H1 (cell line): ENCODE results near the gene ITGA6. TPM values are rescaled to one million over a fixed set of nuclear protein-coding genes. Genes with fewer than 3 reads are reported as not detected.
"Not testable (repeated sequence)": the region's sequence is repeated elsewhere in the genome, so short reads cannot be mapped to it uniquely, and the experiment has no call there.

Experiments
- CTCF ChIA-PET: fragments of 300-600 bp; sonication (Branson Sonifier 250); formaldehyde crosslinking; loops from one replicate; lab custom pipeline; 2021; ENCODE audit not compliant: partially characterized antibody; lab: Charles Lee
- POLR2A ChIA-PET: fragments of 300-600 bp; sonication (Branson Sonifier 250); formaldehyde crosslinking; loops from one replicate; lab custom pipeline; 2021; ENCODE audit warnings: inconsistent platforms; ENCODE audit not compliant: partially characterized antibody; lab: Charles Lee
- DNase-seq, 2 experiments: peaks; one replicate each; pipeline versions ENCODE4 v3.0.0 to v3.0.0-alpha.2; 2010 to 2022; ENCODE audit warnings: low spot score in 2 of 2, low read depth in 1 of 2, mixed read lengths in 1 of 2
- FAIRE-seq: peaks from 2 replicates; lab custom pipeline; 2011; peaks lifted over from hg19 to GRCh38; lab: Jason Lieb, UNC
- H2AFZ ChIP-seq: 2 replicates; pipeline ENCODE4 v1.8.1; 2012; ENCODE audit warnings: low read length, inconsistent platforms
- H2AK5ac ChIP-seq: 2 replicates; pipeline ENCODE4 v1.6.1; 2013; ENCODE audit warnings: low read depth, low read length
- H2BK120ac ChIP-seq: replicated peaks from 2 replicates; pipeline ENCODE3; 2013; ENCODE audit warnings: low read depth, low read length, inconsistent platforms
- H2BK12ac ChIP-seq: 2 replicates; pipeline ENCODE4 v1.6.1; 2013; ENCODE audit warnings: low read depth, low read length
- H2BK15ac ChIP-seq: 2 replicates; pipeline ENCODE4 v1.6.1; 2013; ENCODE audit warnings: low read length
- H2BK20ac ChIP-seq: 2 replicates; pipeline ENCODE4 v1.6.1; 2013; ENCODE audit warnings: low read length
- H2BK5ac ChIP-seq: 2 replicates; pipeline ENCODE4 v1.6.1; 2013; ENCODE audit warnings: low read depth, low read length
- H3K14ac ChIP-seq: 2 replicates; pipeline ENCODE4 v1.6.1; 2013; ENCODE audit warnings: inconsistent platforms; ENCODE audit not compliant: insufficient read length
- H3K18ac ChIP-seq: 2 replicates; pipeline ENCODE4 v1.6.1; 2013; ENCODE audit warnings: low read length; ENCODE audit errors: extremely low read depth
- H3K23ac ChIP-seq: 2 replicates; pipeline ENCODE4 v1.6.1; 2013; ENCODE audit warnings: inconsistent platforms; ENCODE audit not compliant: insufficient read length
- H3K23me2 ChIP-seq: 2 replicates; pipeline ENCODE4 v1.6.1; 2013; ENCODE audit warnings: low read depth, low read length
- H3K27ac ChIP-seq: 2 replicates; pipeline ENCODE4 v1.6.1; 2011; ENCODE audit warnings: low read depth, low read length, inconsistent platforms
- H3K27me3 ChIP-seq, 4 experiments: replicated peaks in 1 of 4; 1 replicate in 1 of 4; 2 replicates in 3 of 4; pipeline versions ENCODE4 v1.6.1 to v1.8.1; 2011 to 2013; ENCODE audit warnings: low read length in 3 of 4, mild to moderate bottlenecking in 3 of 4, inconsistent platforms in 2 of 4, mixed read lengths in 2 of 4, moderate library complexity in 1 of 4; ENCODE audit not compliant: control insufficient read depth in 3 of 4, insufficient read depth in 3 of 4; ENCODE audit errors: extremely low read depth in 1 of 4
- H3K36me3 ChIP-seq, 4 experiments: 2 replicates each; pipeline versions ENCODE4 v1.6.1 to v1.8.1; 2011 to 2013; ENCODE audit warnings: mild to moderate bottlenecking in 4 of 4, low read length in 3 of 4, moderate library complexity in 2 of 4, control low read depth in 1 of 4, inconsistent platforms in 1 of 4; ENCODE audit not compliant: insufficient read depth in 4 of 4, control insufficient read depth in 2 of 4
- H3K4ac ChIP-seq: replicated peaks from 2 replicates; pipeline ENCODE3; 2013; ENCODE audit warnings: low read length, low read depth, mixed read lengths, inconsistent platforms; ENCODE audit not compliant: insufficient read length
- H3K4me1 ChIP-seq, 4 experiments: replicated peaks in 1 of 4; 1 replicate in 1 of 4; 2 replicates in 3 of 4; pipeline versions ENCODE4 v1.6.1 to v1.8.1; 2011 to 2013; ENCODE audit warnings: low read length in 3 of 4, inconsistent platforms in 2 of 4, mixed read lengths in 1 of 4; ENCODE audit not compliant: insufficient read depth in 4 of 4, control insufficient read depth in 3 of 4
- H3K4me2 ChIP-seq, 2 experiments: 2 replicates each; pipeline versions ENCODE4 v1.6.1 to v1.8.1; 2011 to 2013; ENCODE audit warnings: low read depth in 2 of 2, low read length in 2 of 2, control low read depth in 1 of 2, inconsistent platforms in 1 of 2, mild to moderate bottlenecking in 1 of 2; ENCODE audit not compliant: insufficient read depth in 1 of 2
- H3K4me3 ChIP-seq, 4 experiments: fragments of 200-600, 300-600 bp in 1 of 4; sonication (generic), shearing (Covaris generic), sonication (Bioruptor Twin) in 1 of 4; 2 replicates each; pipeline versions ENCODE4 v1.5.1 to v1.8.1; 2011 to 2016; ENCODE audit warnings: low read length in 4 of 4, low read depth in 3 of 4, control low read depth in 2 of 4, inconsistent platforms in 2 of 4, mild to moderate bottlenecking in 2 of 4, mixed read lengths in 1 of 4, moderate library complexity in 1 of 4; ENCODE audit not compliant: insufficient read depth in 2 of 4; ENCODE audit errors: extremely low read depth in 1 of 4
- H3K56ac ChIP-seq: replicated peaks from 2 replicates; pipeline ENCODE3; 2013; ENCODE audit warnings: low read depth, mild to moderate bottlenecking, mixed read lengths, low read length, inconsistent platforms; ENCODE audit not compliant: insufficient read length
- H3K79me1 ChIP-seq: 2 replicates; pipeline ENCODE4 v1.6.1; 2013; ENCODE audit warnings: low read depth, low read length, control low read depth
- H3K79me2 ChIP-seq, 2 experiments: 2 replicates each; pipeline versions ENCODE4 v1.6.1 to v1.8.1; 2012 to 2013; ENCODE audit warnings: low read length in 2 of 2, mild to moderate bottlenecking in 2 of 2, inconsistent platforms in 1 of 2; ENCODE audit not compliant: insufficient read depth in 2 of 2, control insufficient read depth in 1 of 2
- H3K9ac ChIP-seq, 4 experiments: replicated peaks in 1 of 4; 1 replicate in 1 of 4; 2 replicates in 3 of 4; pipeline versions ENCODE4 v1.6.1 to v1.8.1; 2011 to 2013; ENCODE audit warnings: low read depth in 3 of 4, low read length in 3 of 4, control low read depth in 2 of 4, mild to moderate bottlenecking in 2 of 4, moderate library complexity in 2 of 4, inconsistent platforms in 1 of 4; ENCODE audit errors: extremely low read depth in 1 of 4
- H3K9me3 ChIP-seq, 2 experiments: 2 replicates each; pipeline versions ENCODE4 v1.6.1 to v1.8.1; 2012 to 2013; ENCODE audit warnings: mild to moderate bottlenecking in 2 of 2, moderate library complexity in 2 of 2, control low read depth in 1 of 2, inconsistent platforms in 1 of 2, low read depth in 1 of 2, low read length in 1 of 2, mixed read lengths in 1 of 2; ENCODE audit not compliant: insufficient read depth in 2 of 2
- H4K20me1 ChIP-seq, 2 experiments: replicated peaks in 1 of 2; 2 replicates each; pipeline versions ENCODE3 to v1.8.1; 2011 to 2013; ENCODE audit warnings: inconsistent platforms in 2 of 2, low read length in 2 of 2, mild to moderate bottlenecking in 1 of 2; ENCODE audit not compliant: insufficient read depth in 2 of 2, control insufficient read depth in 1 of 2
- H4K5ac ChIP-seq: 2 replicates; pipeline ENCODE4 v1.6.1; 2013; ENCODE audit warnings: low read length, low read depth, mixed read lengths, inconsistent platforms; ENCODE audit not compliant: insufficient read length
- H4K8ac ChIP-seq: 2 replicates; pipeline ENCODE4 v1.8.0; 2013; ENCODE audit warnings: mild to moderate bottlenecking, moderate library complexity, low read length, inconsistent platforms; ENCODE audit not compliant: insufficient read depth; ENCODE audit errors: extremely low read depth
- H4K91ac ChIP-seq: replicated peaks from 2 replicates; pipeline ENCODE3; 2013; ENCODE audit warnings: low read length, mixed read lengths, inconsistent platforms; ENCODE audit not compliant: insufficient read length
- WGBS, 2 experiments: shearing (Covaris generic) in 1 of 2; methylation state at CpG; one replicate each; pipeline versions ENCODE4 v1.1.6 to v1.1.7; 2013 to 2015; ENCODE audit warnings: low lambda C conversion rate in 2 of 2, mixed read lengths in 2 of 2, inconsistent platforms in 1 of 2, low coverage in 1 of 2, missing lambda C conversion rate in 1 of 2; ENCODE audit not compliant: insufficient replicate concordance in 2 of 2, insufficient coverage in 1 of 2, insufficient read length in 1 of 2; ENCODE audit errors: extremely low coverage in 1 of 2, missing lambda C conversion rate in 1 of 2; 5-methylcytosine and 5-hydroxymethylcytosine counted together
- polyA plus RNA-seq, 7 experiments: library from polyadenylated mRNA; depleted of rRNA in 3 of 7; stranded (reverse) in 5 of 7; unstranded in 2 of 7; fragments of >200 nt in 5 of 7; fragments of 200-250 nt in 2 of 7; gene quantifications; 1 replicate in 5 of 7; 2 replicates in 1 of 7; 4 replicates in 1 of 7; pipeline versions ENCODE4 v1.2.1 to v1.2.3, GENCODE V29; 2011 to 2013; ENCODE audit warnings: missing spikeins in 2 of 7, mixed read lengths in 2 of 7
- total RNA-seq: library from RNA; stranded (reverse); fragmentation: NEBNext Ultra II Directional; extraction: Animal tissue kit (Norgen Biotek cat#: 25700); gene quantifications from 2 replicates; pipeline ENCODE4 v1.2.1, GENCODE V29; 2021

The ITGA6 gene
- total and polyA plus RNA-seq, 2 of the 8 experiments (the other 6 are each of a cell fraction or from before 2014, with no cell fraction given): 26.9 to 118 TPM

GRCh38 chr2:172537851-172538250, 110.5 kb downstream of the ITGA6 start:
- H2BK15ac ChIP-seq, H3K4me2 ChIP-seq, H3K27ac ChIP-seq, H3K4ac ChIP-seq, H3K79me1 ChIP-seq, H3K79me2 ChIP-seq, H3K14ac ChIP-seq, CTCF ChIA-PET, H4K8ac ChIP-seq, H3K9ac ChIP-seq, H3K18ac ChIP-seq, H2BK120ac ChIP-seq, H4K20me1 ChIP-seq, DNase-seq, H3K23me2 ChIP-seq, H2BK5ac ChIP-seq, H4K5ac ChIP-seq, H4K91ac ChIP-seq, H2AK5ac ChIP-seq, FAIRE-seq, H3K27me3 ChIP-seq, H2BK20ac ChIP-seq, H3K23ac ChIP-seq, H3K56ac ChIP-seq, H2BK12ac ChIP-seq, POLR2A ChIA-PET, H2AFZ ChIP-seq, H3K4me3 ChIP-seq: not testable (repeated sequence)
- Histone ChIP-seq H3K9me3 (peaks cover 26 to 33% of the 10 kb centered on the region in 2 experiments), H3K36me3 (peaks cover 0 to 25% (median 1%) of the 10 kb centered on the region in 4 experiments; a peak in 3 of 8 replicates), H3K4me1 (peaks cover 0 to 14% (median 11%) of the 10 kb centered on the region in 4 experiments; a peak in 5 of 7 replicates)
- WGBS, 2 experiments: 87% methylated on average over 3 of the region's 37 CpGs; no CpG with 5 or more reads in 1 of the 2 experiments
